H1 (cell line): ENCODE results near the gene XRCC6. TPM values are rescaled to one million over a fixed set of nuclear protein-coding genes. Genes with fewer than 3 reads are reported as not detected.

Source experiments
- BACH1 ChIP-seq: IDR thresholded peaks from 2 replicates; pipeline ENCODE4 v1.6.1; 2012; ENCODE audit warnings: low read length, improper control_type of control experiment
- BCL11A ChIP-seq, 2 experiments: IDR thresholded peaks; one replicate each; pipeline ENCODE4 v1.6.1; 2011; ENCODE audit warnings: low read depth in 2 of 2, low read length in 2 of 2, mild to moderate bottlenecking in 2 of 2
- CHD1 ChIP-seq: IDR thresholded peaks from 2 replicates; pipeline ENCODE4 v1.6.1; 2012; ENCODE audit warnings: low read depth, low read length, improper control_type of control experiment
- CHD7 ChIP-seq: fragments of 300-600 bp; sonication (generic); IDR thresholded peaks from 2 replicates; pipeline ENCODE4 v1.7.1; 2012; ENCODE audit warnings: low read length, moderate library complexity, mild to moderate bottlenecking, inconsistent platforms; ENCODE audit not compliant: insufficient replicate concordance
- FOSL1 ChIP-seq: IDR thresholded peaks from 2 replicates; pipeline ENCODE4 v1.6.1; 2011; ENCODE audit warnings: mild to moderate bottlenecking, low read depth, low read length, moderate library complexity; ENCODE audit not compliant: insufficient read depth
- SP1 ChIP-seq: IDR thresholded peaks from 2 replicates; pipeline ENCODE4 v1.6.1; 2011; ENCODE audit warnings: low read depth, low read length
- TCF12 ChIP-seq: IDR thresholded peaks from 2 replicates; pipeline ENCODE4 v1.6.1; 2011; ENCODE audit warnings: low read depth, mild to moderate bottlenecking, low read length
- polyA plus RNA-seq, 7 experiments: library from polyadenylated mRNA; depleted of rRNA in 3 of 7; stranded (reverse) in 5 of 7; unstranded in 2 of 7; fragments of >200 nt in 5 of 7; fragments of 200-250 nt in 2 of 7; gene quantifications; 1 replicate in 5 of 7; 2 replicates in 1 of 7; 4 replicates in 1 of 7; pipeline versions ENCODE4 v1.2.1 to v1.2.3, GENCODE V29; 2011 to 2013; ENCODE audit warnings: missing spikeins in 2 of 7, mixed read lengths in 2 of 7
- total RNA-seq: library from RNA; stranded (reverse); fragmentation: NEBNext Ultra II Directional; extraction: Animal tissue kit (Norgen Biotek cat#: 25700); gene quantifications from 2 replicates; pipeline ENCODE4 v1.2.1, GENCODE V29; 2021
- TF ChIP-seq, protein P1 (sequence below), 3 experiments: IDR thresholded peaks; 1 replicate in 2 of 3; 2 replicates in 1 of 3; pipeline versions ENCODE4 v1.5.1 to v1.6.1; 2011; ENCODE audit warnings: low read length in 3 of 3, mild to moderate bottlenecking in 3 of 3, inconsistent platforms in 2 of 3, low read depth in 1 of 3, moderate library complexity in 1 of 3; ENCODE audit not compliant: insufficient read depth in 1 of 3; ENCODE audit errors: control extremely low read depth in 1 of 3

Gene XRCC6
- total and polyA plus RNA-seq, 2 of the 8 experiments (the other 6 are each of a cell fraction or from before 2014, with no cell fraction given): 150 to 490 TPM

DNA sequence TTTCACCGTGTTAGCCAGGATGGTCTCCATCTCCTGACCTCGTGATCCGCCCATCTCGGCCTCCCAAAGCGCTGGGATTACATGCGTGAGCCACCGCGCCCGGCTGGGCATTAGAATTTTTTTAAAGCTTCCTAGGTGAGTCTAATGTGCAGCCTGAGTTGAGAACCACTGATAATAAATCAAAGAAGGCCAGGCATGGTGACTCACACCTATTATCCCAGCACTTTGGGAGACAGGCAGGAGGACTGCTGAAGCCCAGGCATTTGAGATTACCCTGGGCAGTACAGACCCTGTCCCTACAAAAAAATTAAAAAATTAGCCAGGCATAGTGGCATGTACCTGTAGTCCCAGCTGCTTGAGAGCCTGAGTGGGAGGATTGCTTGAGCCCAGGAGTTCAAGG is 91.9 kb downstream of the XRCC6 start (continued):
- TF ChIP-seq CHD7 (no peak), SP1 (no peak), TCF12 (no peak), CHD1 (no peak), BACH1 (no peak), BCL11A (IDR thresholded peaks at IDR 0.05; ENCODE audit: low read depth in 2 of 2, low read length in 2 of 2) (no peak), FOSL1 (no peak)
- TF ChIP-seq, protein P1, sequence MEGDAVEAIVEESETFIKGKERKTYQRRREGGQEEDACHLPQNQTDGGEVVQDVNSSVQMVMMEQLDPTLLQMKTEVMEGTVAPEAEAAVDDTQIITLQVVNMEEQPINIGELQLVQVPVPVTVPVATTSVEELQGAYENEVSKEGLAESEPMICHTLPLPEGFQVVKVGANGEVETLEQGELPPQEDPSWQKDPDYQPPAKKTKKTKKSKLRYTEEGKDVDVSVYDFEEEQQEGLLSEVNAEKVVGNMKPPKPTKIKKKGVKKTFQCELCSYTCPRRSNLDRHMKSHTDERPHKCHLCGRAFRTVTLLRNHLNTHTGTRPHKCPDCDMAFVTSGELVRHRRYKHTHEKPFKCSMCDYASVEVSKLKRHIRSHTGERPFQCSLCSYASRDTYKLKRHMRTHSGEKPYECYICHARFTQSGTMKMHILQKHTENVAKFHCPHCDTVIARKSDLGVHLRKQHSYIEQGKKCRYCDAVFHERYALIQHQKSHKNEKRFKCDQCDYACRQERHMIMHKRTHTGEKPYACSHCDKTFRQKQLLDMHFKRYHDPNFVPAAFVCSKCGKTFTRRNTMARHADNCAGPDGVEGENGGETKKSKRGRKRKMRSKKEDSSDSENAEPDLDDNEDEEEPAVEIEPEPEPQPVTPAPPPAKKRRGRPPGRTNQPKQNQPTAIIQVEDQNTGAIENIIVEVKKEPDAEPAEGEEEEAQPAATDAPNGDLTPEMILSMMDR (IDR thresholded peaks at IDR 0.05; ENCODE audit: control extremely low read depth in 1 of 3, insufficient read depth in 1 of 3, low read depth in 1 of 3, low read length in 3 of 3): no peak
